CD8-positive, alpha-beta memory T cell (primary cell): ENCODE measurements around the gene DYNC2H1. TPM values are rescaled to one million over a fixed set of nuclear protein-coding genes. Genes with fewer than 3 reads are reported as not detected.
A peak's percentile ranks its signal among the peaks of the same experiment; 100 is the strongest.

Experiments used
- CTCF ChIA-PET: fragments of 350-600 bp; sonication (Branson Sonifier 250); formaldehyde crosslinking; loops from one replicate; lab custom pipeline; 2021; ENCODE audit warnings: antibody characterized with exemption; lab: Charles Lee
- POLR2A ChIA-PET: fragments of 350-600 bp; sonication (Branson Sonifier 250); formaldehyde crosslinking; loops from one replicate; lab custom pipeline; 2021; ENCODE audit warnings: antibody characterized with exemption; lab: Charles Lee
- DNase-seq, 5 donors: peaks; one replicate each; pipeline versions ENCODE4 v3.0.0 to v3.0.0-alpha.2; 2020 to 2022; ENCODE audit warnings: mixed read lengths in 1 of 5
- H3K27ac ChIP-seq: one replicate; pipeline ENCODE4 v1.7.0; 2013; ENCODE audit warnings: low read depth, mild to moderate bottlenecking, low read length, moderate library complexity
- H3K27me3 ChIP-seq: 2 replicates; pipeline ENCODE4 v1.7.0; 2013; ENCODE audit warnings: low read length, mild to moderate bottlenecking; ENCODE audit not compliant: insufficient read depth, poor library complexity, severe bottlenecking
- H3K36me3 ChIP-seq: 2 replicates; pipeline ENCODE4 v1.7.0; 2013; ENCODE audit warnings: mild to moderate bottlenecking, low read length, moderate library complexity; ENCODE audit not compliant: insufficient read depth
- H3K4me1 ChIP-seq: 2 replicates; pipeline ENCODE4 v1.7.0; 2013; ENCODE audit warnings: mild to moderate bottlenecking, low read length, moderate library complexity; ENCODE audit not compliant: insufficient read depth
- H3K4me3 ChIP-seq: 2 replicates; pipeline ENCODE4 v1.7.0; 2013; ENCODE audit warnings: mild to moderate bottlenecking, low read length
- H3K9me3 ChIP-seq: 2 replicates; pipeline ENCODE4 v1.7.0; 2013; ENCODE audit warnings: mild to moderate bottlenecking, low read length
- H3K27ac Mint-ChIP-seq, 8 donors: one replicate each; pipeline ENCODE4 v1.8.0; 2020 to 2021; ENCODE audit warnings: mixed read lengths in 8 of 8, mild to moderate bottlenecking in 6 of 8, inconsistent platforms in 3 of 8, moderate library complexity in 3 of 8
- H3K27me3 Mint-ChIP-seq, 2 donors: one replicate each; pipeline ENCODE4 v1.8.0; 2020 to 2021; ENCODE audit warnings: mixed read lengths in 2 of 2, mild to moderate bottlenecking in 1 of 2, moderate library complexity in 1 of 2
- H3K36me3 Mint-ChIP-seq, 3 donors: one replicate each; pipeline ENCODE4 v1.8.0; 2020 to 2021; ENCODE audit warnings: mixed read lengths in 3 of 3, inconsistent platforms in 1 of 3, mild to moderate bottlenecking in 1 of 3
- H3K4me1 Mint-ChIP-seq, 3 donors: one replicate each; pipeline ENCODE4 v1.8.0; 2020 to 2021; ENCODE audit warnings: mixed read lengths in 3 of 3, inconsistent platforms in 1 of 3, mild to moderate bottlenecking in 1 of 3
- H3K4me3 Mint-ChIP-seq, 7 donors: one replicate each; pipeline ENCODE4 v1.8.0; 2020 to 2021; ENCODE audit warnings: mixed read lengths in 7 of 7, mild to moderate bottlenecking in 6 of 7, moderate library complexity in 4 of 7, inconsistent platforms in 2 of 7
- H3K9me3 Mint-ChIP-seq, 5 donors: one replicate each; pipeline ENCODE4 v1.8.0; 2020 to 2022; ENCODE audit warnings: mixed read lengths in 5 of 5, mild to moderate bottlenecking in 3 of 5, moderate library complexity in 2 of 5, inconsistent platforms in 1 of 5
- polyA plus RNA-seq: library from polyadenylated mRNA; unstranded; fragments of 300-500 nt; fragmentation: Illumina TruSeq; gene quantifications from one replicate; pipeline ENCODE4 v1.2.3, GENCODE V29; 2021
- total RNA-seq, 2 experiments: library from RNA; stranded (reverse); gene quantifications; one replicate each; pipeline ENCODE4 v1.2.3, GENCODE V29; 2021

DYNC2H1 gene
- total and polyA plus RNA-seq, 3 experiments from 2014 or later = 1.1 to 2.9 (median 2.4) TPM

DNA sequence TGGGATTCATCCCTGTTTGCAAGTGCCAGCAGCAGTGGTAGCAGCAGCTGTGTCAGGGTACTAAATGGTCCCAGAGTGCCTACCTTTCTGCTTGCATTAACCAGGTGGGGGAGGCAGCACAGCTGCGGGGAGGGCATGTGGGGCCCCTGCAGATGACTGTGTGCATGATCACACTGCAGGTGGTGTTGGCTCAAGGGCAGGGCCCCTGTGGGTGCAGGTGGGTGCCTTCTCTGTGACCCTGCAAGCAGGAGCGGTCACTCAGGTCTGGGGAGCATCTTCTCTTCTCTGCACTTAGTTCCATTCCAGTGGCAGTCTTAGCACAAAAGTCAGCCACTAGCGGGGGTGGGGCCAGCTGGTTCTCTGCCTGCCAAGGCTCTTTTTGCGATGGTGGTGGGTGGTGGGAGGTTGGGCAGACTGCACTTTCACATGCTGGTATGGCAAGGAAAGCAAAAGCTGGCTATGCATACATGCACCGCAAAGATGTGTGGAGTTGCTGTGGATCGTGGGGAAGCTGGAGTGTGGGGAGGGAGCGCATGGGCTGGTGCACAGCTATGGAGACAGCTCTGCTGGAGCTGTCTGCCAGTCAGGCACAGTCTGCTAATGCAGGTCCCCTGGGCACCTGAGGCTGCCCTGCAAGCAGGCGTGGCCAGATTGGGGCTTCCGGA, 157.1 kb downstream of the DYNC2H1 start:
- ChIA-PET POLR2A (no interaction called here), CTCF (interaction anchor here (0.9 kb wide), 1 partner anchor 11 kb away, joined by 3 read pairs; no protein-coding TSS in a partner anchor)
- Histone ChIP-seq H3K36me3 (no peaks in the 10 kb centered on the region), H3K4me3 (no peak overlapping the region), H3K27me3 (no peaks in the 10 kb centered on the region), H3K4me1 (no peaks in the 10 kb centered on the region), H3K9me3 (no peaks in the 10 kb centered on the region), H3K27ac (no peak overlapping the region)
- no peaks in the 10 kb centered on the region for H3K9me3 Mint-ChIP-seq
- H3K27me3 Mint-ChIP-seq = no peaks in the 10 kb centered on the region
- no peak overlapping the region for H3K4me3 Mint-ChIP-seq
- H3K36me3 Mint-ChIP-seq = peaks cover 3 to 9% (median 5%) of the 10 kb centered on the region in 3 donors
- no peak for DNase-seq
- no peak overlapping the region for H3K27ac Mint-ChIP-seq
- no peaks in the 10 kb centered on the region for H3K4me1 Mint-ChIP-seq

DNA sequence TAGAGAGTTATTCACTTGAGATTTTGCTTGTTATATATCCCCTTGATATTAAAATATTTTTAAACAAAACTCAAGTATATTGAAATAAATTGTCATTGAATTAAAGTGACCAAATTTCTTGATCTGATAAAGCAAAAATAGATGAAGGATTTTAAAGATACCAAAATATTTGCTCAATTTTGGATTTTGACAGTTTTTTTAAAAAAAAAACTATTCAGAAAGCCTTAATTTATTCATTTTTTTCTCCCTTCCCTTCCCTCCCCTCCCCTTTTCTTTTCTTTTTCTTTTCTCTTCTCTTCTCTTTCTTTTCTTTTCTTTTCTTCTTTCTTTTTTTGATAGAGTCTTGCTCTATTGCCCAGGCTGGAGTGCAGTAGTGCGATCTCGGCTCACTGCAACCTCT, 163.7 kb downstream of the DYNC2H1 start:
- H3K9me3 Mint-ChIP-seq = no peaks in the 10 kb centered on the region

DNA sequence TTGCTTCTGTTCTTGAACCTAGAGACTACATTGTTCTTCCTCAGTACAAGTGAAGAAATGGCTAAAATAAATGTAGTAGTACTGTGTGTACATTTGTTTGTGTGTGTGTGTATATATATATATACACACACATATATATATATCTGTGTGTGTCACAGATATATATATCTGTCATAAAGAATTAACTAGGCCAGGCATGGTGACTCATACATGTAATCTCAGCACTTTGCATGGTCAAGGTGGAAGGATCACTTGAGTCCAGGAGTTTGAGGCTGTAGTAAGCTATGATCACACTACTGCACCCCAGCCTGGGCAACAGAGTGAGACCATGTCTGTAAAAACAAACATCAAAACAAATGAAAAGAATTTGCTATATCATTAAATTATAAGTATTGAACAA, 164.8 kb downstream of the DYNC2H1 start:
- Mint-ChIP-seq H3K27ac (no peak overlapping the region), H3K27me3 (peaks cover 0 to 2% of the 10 kb centered on the region in 2 donors), H3K9me3 (no peaks in the 10 kb centered on the region), H3K4me1 (no peaks in the 10 kb centered on the region), H3K36me3 (peaks cover 0 to 9% (median 0%) of the 10 kb centered on the region in 3 donors), H3K4me3 (no peak overlapping the region)
- no peak for DNase-seq
- H3K36me3 ChIP-seq = no peaks in the 10 kb centered on the region
- no peaks in the 10 kb centered on the region for H3K9me3 ChIP-seq
- no peak overlapping the region for H3K27ac ChIP-seq
- ChIA-PET POLR2A (no interaction called here), CTCF (no interaction called here)
- H3K27me3 ChIP-seq = no peaks in the 10 kb centered on the region
- no peak overlapping the region for H3K4me3 ChIP-seq
- H3K4me1 ChIP-seq = no peaks in the 10 kb centered on the region

More for the DNA sequence above, 163.7 kb downstream of the DYNC2H1 start:
- no peak overlapping the region for H3K27ac Mint-ChIP-seq
- no peaks in the 10 kb centered on the region for H3K4me1 Mint-ChIP-seq
- POLR2A ChIA-PET = no interaction called here
- peaks cover 0 to 2% of the 10 kb centered on the region in 2 donors for H3K27me3 Mint-ChIP-seq
- DNase-seq = no peak
- Histone ChIP-seq H3K36me3 (no peaks in the 10 kb centered on the region), H3K9me3 (no peaks in the 10 kb centered on the region), H3K27ac (no peak overlapping the region), H3K27me3 (no peaks in the 10 kb centered on the region), H3K4me1 (no peaks in the 10 kb centered on the region), H3K4me3 (no peak overlapping the region)
- CTCF ChIA-PET = no interaction called here
- H3K4me3 Mint-ChIP-seq = no peak overlapping the region
- peaks cover 0 to 9% (median 0%) of the 10 kb centered on the region in 3 donors for H3K36me3 Mint-ChIP-seq

DNA sequence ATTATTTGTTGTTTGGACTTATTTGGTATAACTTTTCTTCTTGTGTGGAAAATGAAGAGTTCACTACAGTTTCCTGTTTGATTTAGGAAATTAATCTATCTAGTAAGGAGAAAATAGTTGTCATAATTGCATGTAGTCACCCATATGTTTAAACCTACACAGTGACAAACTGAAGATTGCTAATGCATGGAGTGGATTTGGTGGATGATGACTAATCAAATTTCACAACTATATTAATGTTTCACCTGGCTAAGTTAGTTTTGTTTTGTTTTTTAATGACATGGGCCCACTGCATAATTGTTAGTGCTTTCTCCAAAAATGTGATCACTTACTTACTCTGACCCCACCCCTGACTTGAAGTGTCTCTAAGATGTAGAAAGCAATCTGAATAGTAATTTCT, 170.6 kb downstream of the DYNC2H1 start:
- no peaks in the 10 kb centered on the region for H3K4me1 Mint-ChIP-seq
- peaks cover 0 to 2% (median 0%) of the 10 kb centered on the region in 3 donors for H3K36me3 Mint-ChIP-seq
- no peaks in the 10 kb centered on the region for H3K9me3 Mint-ChIP-seq
- H3K27me3 Mint-ChIP-seq = no peaks in the 10 kb centered on the region
- Histone ChIP-seq H3K9me3 (no peaks in the 10 kb centered on the region), H3K27me3 (no peaks in the 10 kb centered on the region), H3K4me3 (no peak overlapping the region), H3K4me1 (no peaks in the 10 kb centered on the region), H3K27ac (no peak overlapping the region), H3K36me3 (no peaks in the 10 kb centered on the region)
- ChIA-PET POLR2A (no interaction called here), CTCF (no interaction called here)
- H3K27ac Mint-ChIP-seq = no peak overlapping the region
- H3K4me3 Mint-ChIP-seq = no peak overlapping the region
- DNase-seq = no peak

DNA sequence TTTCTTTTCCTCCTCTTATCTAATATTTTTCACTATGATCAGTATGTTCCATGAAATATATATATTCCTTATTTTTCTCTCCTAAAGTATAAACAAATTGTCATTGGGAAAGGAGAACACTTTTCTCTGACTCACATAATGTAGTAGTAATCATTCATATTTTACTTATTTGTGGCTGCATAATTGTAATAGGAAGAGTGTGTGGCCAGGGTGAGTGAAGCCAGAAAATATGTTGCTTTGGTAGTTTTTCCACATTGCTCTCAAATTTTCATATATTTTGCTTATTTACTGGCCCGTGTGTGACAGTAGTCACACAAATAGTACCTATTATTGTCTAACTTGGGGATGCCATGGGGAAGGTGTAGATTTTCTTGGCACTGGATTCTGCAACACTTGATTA, 172.1 kb downstream of the DYNC2H1 start:
- CTCF ChIA-PET = no interaction called here
- no peak for DNase-seq
- no peaks in the 10 kb centered on the region for H3K9me3 ChIP-seq
- H3K4me1 Mint-ChIP-seq = no peaks in the 10 kb centered on the region
- POLR2A ChIA-PET = no interaction called here
- no peaks in the 10 kb centered on the region for H3K9me3 Mint-ChIP-seq
- no peak overlapping the region for H3K4me3 Mint-ChIP-seq
- no peaks in the 10 kb centered on the region for H3K4me1 ChIP-seq
- H3K27ac ChIP-seq = no peak overlapping the region
- peak overlapping the region in 1 of 8 donors; percentile 15 for H3K27ac Mint-ChIP-seq
- no peaks in the 10 kb centered on the region for H3K27me3 Mint-ChIP-seq
- H3K36me3 Mint-ChIP-seq = peaks cover 0 to 6% (median 4%) of the 10 kb centered on the region in 3 donors
- no peaks in the 10 kb centered on the region for H3K36me3 ChIP-seq
- no peak overlapping the region for H3K4me3 ChIP-seq
- no peaks in the 10 kb centered on the region for H3K27me3 ChIP-seq

DNA sequence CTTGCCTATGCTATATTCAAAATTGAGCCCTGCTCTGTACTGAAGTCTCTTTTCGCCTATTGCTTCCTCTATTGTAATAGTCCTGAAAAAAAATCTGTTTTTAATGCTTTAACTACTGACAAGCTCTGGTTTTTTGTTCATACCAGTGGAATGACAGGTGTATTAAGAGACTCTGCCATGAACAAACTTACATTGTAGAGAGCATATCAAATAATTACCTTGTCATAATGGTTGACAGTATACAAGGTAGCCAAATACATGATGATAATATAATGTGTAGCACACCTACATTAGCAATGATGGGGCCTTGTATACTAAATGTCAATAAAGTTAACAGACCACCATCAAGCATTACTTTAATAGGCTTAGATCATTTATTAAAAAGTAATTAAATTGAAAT, 175.0 kb downstream of the DYNC2H1 start:
- CTCF ChIA-PET = no interaction called here

DNA sequence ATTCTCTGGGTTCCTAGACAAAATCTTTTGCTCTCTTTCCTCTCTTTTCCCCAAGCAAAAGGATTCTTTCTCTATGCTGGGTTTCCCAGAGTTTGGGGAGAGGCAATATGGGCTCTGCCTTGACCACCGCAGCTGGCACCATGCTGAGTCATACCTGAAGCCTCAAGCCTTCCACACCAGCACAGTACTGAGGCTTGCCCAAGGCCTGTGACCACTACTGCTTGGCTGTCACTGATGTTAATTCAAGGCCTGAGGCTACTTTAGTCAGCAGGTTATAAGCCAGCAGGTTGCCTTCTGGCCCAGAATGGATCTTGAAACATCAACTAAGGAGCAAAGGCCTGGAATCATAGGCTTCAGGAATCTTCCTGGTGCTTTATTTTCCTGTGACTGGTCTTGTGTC, 185.3 kb downstream of the DYNC2H1 start:
- H3K4me1 Mint-ChIP-seq = no peaks in the 10 kb centered on the region
- DNase-seq = no peak
- H3K4me3 Mint-ChIP-seq = no peak overlapping the region
- peaks cover 43 to 56% (median 52%) of the 10 kb centered on the region in 5 donors for H3K9me3 Mint-ChIP-seq
- CTCF ChIA-PET = no interaction called here
- Histone ChIP-seq H3K36me3 (no peaks in the 10 kb centered on the region), H3K4me1 (no peaks in the 10 kb centered on the region), H3K9me3 (peaks cover 3% of the 10 kb centered on the region), H3K4me3 (no peak overlapping the region), H3K27ac (no peak overlapping the region), H3K27me3 (no peaks in the 10 kb centered on the region)
- POLR2A ChIA-PET = no interaction called here
- peaks cover 22 to 79% (median 43%) of the 10 kb centered on the region in 3 donors for H3K36me3 Mint-ChIP-seq
- no peak overlapping the region for H3K27ac Mint-ChIP-seq
- no peaks in the 10 kb centered on the region for H3K27me3 Mint-ChIP-seq

More for the DNA sequence above, 175.0 kb downstream of the DYNC2H1 start:
- H3K27ac Mint-ChIP-seq = no peak overlapping the region
- Histone ChIP-seq H3K9me3 (no peaks in the 10 kb centered on the region), H3K4me3 (no peak overlapping the region), H3K36me3 (no peaks in the 10 kb centered on the region), H3K4me1 (no peaks in the 10 kb centered on the region), H3K27me3 (no peaks in the 10 kb centered on the region), H3K27ac (no peak overlapping the region)
- no peaks in the 10 kb centered on the region for H3K9me3 Mint-ChIP-seq
- peaks cover 3 to 18% (median 13%) of the 10 kb centered on the region in 3 donors for H3K36me3 Mint-ChIP-seq
- H3K4me1 Mint-ChIP-seq = no peaks in the 10 kb centered on the region
- POLR2A ChIA-PET = no interaction called here
- H3K4me3 Mint-ChIP-seq = no peak overlapping the region
- H3K27me3 Mint-ChIP-seq = peaks cover 0 to 4% of the 10 kb centered on the region in 2 donors
- no peak for DNase-seq

DNA sequence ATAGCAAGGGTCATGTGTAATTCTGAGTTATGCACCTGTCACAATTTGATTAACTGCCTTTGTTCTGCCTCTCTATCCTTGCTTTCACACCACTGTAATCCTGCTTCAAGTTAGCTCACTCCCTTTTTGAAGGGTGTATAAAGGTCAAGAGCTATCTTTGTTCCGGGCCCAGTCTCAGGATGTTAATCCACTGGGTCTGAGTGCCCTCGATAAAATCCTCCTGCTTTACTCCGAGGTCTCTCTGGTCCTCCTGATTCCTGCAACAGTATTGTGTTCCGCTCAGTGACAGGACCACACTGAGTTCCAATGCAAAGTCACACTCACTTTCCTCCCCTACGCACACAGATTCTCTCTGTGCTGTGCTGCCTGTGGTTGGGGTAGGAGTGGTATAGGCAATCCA, 186.5 kb downstream of the DYNC2H1 start:
- Mint-ChIP-seq H3K4me1 (no peaks in the 10 kb centered on the region), H3K27ac (no peak overlapping the region), H3K9me3 (peaks cover 43 to 56% (median 52%) of the 10 kb centered on the region in 5 donors), H3K4me3 (no peak overlapping the region), H3K27me3 (no peaks in the 10 kb centered on the region), H3K36me3 (peaks cover 15 to 73% (median 39%) of the 10 kb centered on the region in 3 donors)
- H3K4me1 ChIP-seq = no peaks in the 10 kb centered on the region
- H3K9me3 ChIP-seq = peaks cover 3% of the 10 kb centered on the region
- no peak overlapping the region for H3K4me3 ChIP-seq
- ChIA-PET POLR2A (no interaction called here), CTCF (no interaction called here)
- no peak for DNase-seq
- no peak overlapping the region for H3K27ac ChIP-seq
- H3K27me3 ChIP-seq = no peaks in the 10 kb centered on the region
- no peaks in the 10 kb centered on the region for H3K36me3 ChIP-seq
